GM19023 (cell line): ENCODE results near the gene FOXJ3.

ENCODE experiments used
- ATAC-seq: cut with Tn5 transposase; IDR thresholded peaks from one replicate; pipeline ENCODE4 v1.9.1; 2021; ENCODE audit warnings: mild to moderate bottlenecking, moderate library complexity; ENCODE audit not compliant: unreplicated experiment

Gene FOXJ3

GRCh38 chr1:42334240-42335049 lies 590 bp downstream of the FOXJ3 start:
- ATAC-seq, result peak; percentile 59

GRCh38 chr1:42333662-42334239 lies 1.3 kb downstream of the FOXJ3 start:
- ATAC-seq, result peak; percentile 4

- no peak for ATAC-seq
Observed at GRCh38 chr1:42332877-42333276, 2.2 kb downstream of the FOXJ3 start.

GRCh38 chr1:42330215-42330614 lies 4.8 kb downstream of the FOXJ3 start:
- no peak for ATAC-seq

- ATAC-seq, result no peak
Observed at GRCh38 chr1:42328916-42329496, 6.0 kb downstream of the FOXJ3 start.

- ATAC-seq, result no peak
Observed at GRCh38 chr1:42328047-42328625, 6.9 kb downstream of the FOXJ3 start.

GRCh38 chr1:42325014-42325402 lies 10.0 kb downstream of the FOXJ3 start:
- ATAC-seq, result no peak

GRCh38 chr1:42324398-42325013 lies 10.5 kb downstream of the FOXJ3 start:
- ATAC-seq, result no peak

GRCh38 chr1:42323551-42323950 lies 11.5 kb downstream of the FOXJ3 start:
- ATAC-seq, result no peak

GRCh38 chr1:42322577-42322976 lies 12.5 kb downstream of the FOXJ3 start:
- no peak for ATAC-seq

- no peak for ATAC-seq
Observed at GRCh38 chr1:42321731-42322130, 13.3 kb downstream of the FOXJ3 start.

- ATAC-seq, result no peak
Observed at GRCh38 chr1:42320708-42321107, 14.3 kb downstream of the FOXJ3 start.

- ATAC-seq, result no peak
Observed at GRCh38 chr1:42319871-42320484, 15.1 kb downstream of the FOXJ3 start.

- ATAC-seq, result no peak
Observed at GRCh38 chr1:42319128-42319851, 15.7 kb downstream of the FOXJ3 start.

GRCh38 chr1:42318601-42319000 lies 16.4 kb downstream of the FOXJ3 start:
- no peak for ATAC-seq

- ATAC-seq, result no peak
Observed at GRCh38 chr1:42317308-42317707, 17.7 kb downstream of the FOXJ3 start.

- ATAC-seq, result no peak
Observed at GRCh38 chr1:42316292-42316691, 18.7 kb downstream of the FOXJ3 start.

GRCh38 chr1:42315500-42315899 lies 19.5 kb downstream of the FOXJ3 start:
- ATAC-seq, result no peak

GRCh38 chr1:42313970-42314369 lies 21.1 kb downstream of the FOXJ3 start:
- ATAC-seq, result no peak

- ATAC-seq, result no peak
Observed at GRCh38 chr1:42312576-42313212, 22.3 kb downstream of the FOXJ3 start.
